C4-2B (cell line): ENCODE results near the gene COL4A2.

Source experiments
- CTCF ChIP-seq: fragments of 450-650 bp; conservative IDR thresholded peaks from 2 replicates; pipeline ENCODE4 v1.5.1; 2017; ENCODE audit warnings: mild to moderate bottlenecking
- ZFX ChIP-seq: fragments of 450-650 bp; IDR thresholded peaks from 2 replicates; pipeline ENCODE4 v1.6.1; 2017

GRCh38 chr13:110542169-110542796 is 235.2 kb downstream of the COL4A2 start:
- no peak for TF ChIP-seq CTCF
- TF ChIP-seq ZFX: no peak
